Uterus (tissue), 2 donors: Measurements from ENCODE around the gene TUG1.

Experiments
- POLR2A ChIP-seq, 2 donors: fragments of 450-650 bp; IDR thresholded peaks; one replicate each; pipeline ENCODE4 v1.6.1; 2016; ENCODE audit warnings: antibody characterized with exemption in 2 of 2, mild to moderate bottlenecking in 1 of 2, moderate library complexity in 1 of 2
- TF ChIP-seq, protein P1 (sequence below), 4 experiments: fragments of 200-600 bp in 2 of 4; fragments of 450-650 bp in 2 of 4; sonication (generic) in 2 of 4; IDR thresholded peaks; one replicate each; pipeline ENCODE4 v1.5.1; 2016 to 2019; ENCODE audit warnings: antibody characterized with exemption in 4 of 4, mild to moderate bottlenecking in 2 of 4, moderate library complexity in 1 of 4

DNA sequence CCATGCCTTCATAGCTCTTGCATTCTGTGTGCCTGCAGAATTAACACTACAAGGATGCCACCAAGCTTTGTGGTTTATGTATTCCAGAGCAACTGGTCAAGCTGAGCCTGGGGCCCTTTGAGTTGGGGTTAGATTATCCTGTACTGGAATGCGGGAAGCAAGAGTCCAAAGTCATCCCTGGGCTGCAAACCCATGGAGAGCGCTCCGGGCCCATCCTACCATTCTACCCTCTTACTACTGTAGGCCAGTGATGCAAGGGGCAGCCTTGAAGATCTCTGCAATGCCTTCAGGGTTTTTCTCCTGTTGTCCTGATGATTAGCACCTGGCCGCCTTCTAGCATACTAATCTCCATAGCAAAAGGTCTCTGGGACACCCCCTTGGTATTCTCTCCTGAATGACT is 51.3 kb downstream of the TUG1 start:
- TF ChIP-seq, protein P1, sequence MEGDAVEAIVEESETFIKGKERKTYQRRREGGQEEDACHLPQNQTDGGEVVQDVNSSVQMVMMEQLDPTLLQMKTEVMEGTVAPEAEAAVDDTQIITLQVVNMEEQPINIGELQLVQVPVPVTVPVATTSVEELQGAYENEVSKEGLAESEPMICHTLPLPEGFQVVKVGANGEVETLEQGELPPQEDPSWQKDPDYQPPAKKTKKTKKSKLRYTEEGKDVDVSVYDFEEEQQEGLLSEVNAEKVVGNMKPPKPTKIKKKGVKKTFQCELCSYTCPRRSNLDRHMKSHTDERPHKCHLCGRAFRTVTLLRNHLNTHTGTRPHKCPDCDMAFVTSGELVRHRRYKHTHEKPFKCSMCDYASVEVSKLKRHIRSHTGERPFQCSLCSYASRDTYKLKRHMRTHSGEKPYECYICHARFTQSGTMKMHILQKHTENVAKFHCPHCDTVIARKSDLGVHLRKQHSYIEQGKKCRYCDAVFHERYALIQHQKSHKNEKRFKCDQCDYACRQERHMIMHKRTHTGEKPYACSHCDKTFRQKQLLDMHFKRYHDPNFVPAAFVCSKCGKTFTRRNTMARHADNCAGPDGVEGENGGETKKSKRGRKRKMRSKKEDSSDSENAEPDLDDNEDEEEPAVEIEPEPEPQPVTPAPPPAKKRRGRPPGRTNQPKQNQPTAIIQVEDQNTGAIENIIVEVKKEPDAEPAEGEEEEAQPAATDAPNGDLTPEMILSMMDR (IDR thresholded peaks at IDR 0.05) = no peak
- TF ChIP-seq POLR2A (IDR thresholded peaks at IDR 0.05) = no peak
